ENCODE data around the gene PACSIN2.
"Not testable (repeated sequence)": the region's sequence is repeated elsewhere in the genome, so short reads cannot be mapped to it uniquely, and the experiment has no call there.

PACSIN2 gene

GRCh38 chr22:42945736-42946135, 69.2 kb downstream of the PACSIN2 start:
- no peak for DNase-seq (ENCODE audit: low spot score)

GRCh38 chr22:42945027-42945426, 69.9 kb downstream of the PACSIN2 start:
- no peak for DNase-seq (ENCODE audit: low spot score)

GRCh38 chr22:42944409-42944808, 70.5 kb downstream of the PACSIN2 start:
- DNase-seq (ENCODE audit: low spot score) = no peak

- DNase-seq (ENCODE audit: low spot score) = no peak
Measured at GRCh38 chr22:42943981-42944380, 71.0 kb downstream of the PACSIN2 start.

- DNase-seq (ENCODE audit: low spot score) = no peak
Measured at GRCh38 chr22:42942351-42942750, 72.6 kb downstream of the PACSIN2 start.

- peak; percentile 70 for DNase-seq (ENCODE audit: low spot score)
Measured at GRCh38 chr22:42939941-42940653, 74.9 kb downstream of the PACSIN2 start.

GRCh38 chr22:42939451-42939881, 75.5 kb downstream of the PACSIN2 start:
- DNase-seq (ENCODE audit: low spot score) = no peak

- DNase-seq (ENCODE audit: low spot score) = no peak
Measured at GRCh38 chr22:42938976-42939375, 76.0 kb downstream of the PACSIN2 start.

GRCh38 chr22:42938449-42938848, 76.5 kb downstream of the PACSIN2 start:
- no peak for DNase-seq (ENCODE audit: low spot score)

- DNase-seq (ENCODE audit: low spot score) = peak; percentile 81
Measured at GRCh38 chr22:42937164-42937843, 77.6 kb downstream of the PACSIN2 start.

GRCh38 chr22:42936680-42937079, 78.3 kb downstream of the PACSIN2 start:
- not testable (repeated sequence) for DNase-seq (ENCODE audit: low spot score)

- DNase-seq (ENCODE audit: low spot score) = no peak
Measured at GRCh38 chr22:42934338-42934737, 80.6 kb downstream of the PACSIN2 start.

GRCh38 chr22:42933485-42934091, 81.4 kb downstream of the PACSIN2 start:
- DNase-seq (ENCODE audit: low spot score) = peak; percentile 84

- no peak for DNase-seq (ENCODE audit: low spot score)
Measured at GRCh38 chr22:42932857-42933484, 82.0 kb downstream of the PACSIN2 start.

GRCh38 chr22:42932197-42932519, 82.8 kb downstream of the PACSIN2 start:
- no peak for DNase-seq (ENCODE audit: low spot score)

- DNase-seq (ENCODE audit: low spot score) = peak; percentile 69
Measured at GRCh38 chr22:42931421-42932196, 83.3 kb downstream of the PACSIN2 start.

- DNase-seq (ENCODE audit: low spot score) = peak; percentile 41
Measured at GRCh38 chr22:42930810-42931420, 84.0 kb downstream of the PACSIN2 start.

- DNase-seq (ENCODE audit: low spot score) = no peak
Measured at GRCh38 chr22:42929838-42930155, 85.2 kb downstream of the PACSIN2 start.

- DNase-seq (ENCODE audit: low spot score) = peak; percentile 69
Measured at GRCh38 chr22:42928969-42929837, 85.7 kb downstream of the PACSIN2 start.

- no peak for DNase-seq (ENCODE audit: low spot score)
Measured at GRCh38 chr22:42927966-42928365, 87.0 kb downstream of the PACSIN2 start.

GRCh38 chr22:42926768-42927167, 88.2 kb downstream of the PACSIN2 start:
- no peak for DNase-seq (ENCODE audit: low spot score)
